Stimulated activated CD4-positive, alpha-beta T cell treated with anti-CD3 and anti-CD28 coated beads, TNF-alpha, amount 100 ng/mL, for 1 hour (primary cell): ENCODE measurements around the gene FADS3.

ENCODE experiments used
- DNase-seq, 3 donors: peaks; one replicate each; pipeline ENCODE4 v3.0.0-alpha.2; 2020; ENCODE audit warnings: low read depth in 3 of 3, low spot score in 1 of 3

Gene FADS3

DNA sequence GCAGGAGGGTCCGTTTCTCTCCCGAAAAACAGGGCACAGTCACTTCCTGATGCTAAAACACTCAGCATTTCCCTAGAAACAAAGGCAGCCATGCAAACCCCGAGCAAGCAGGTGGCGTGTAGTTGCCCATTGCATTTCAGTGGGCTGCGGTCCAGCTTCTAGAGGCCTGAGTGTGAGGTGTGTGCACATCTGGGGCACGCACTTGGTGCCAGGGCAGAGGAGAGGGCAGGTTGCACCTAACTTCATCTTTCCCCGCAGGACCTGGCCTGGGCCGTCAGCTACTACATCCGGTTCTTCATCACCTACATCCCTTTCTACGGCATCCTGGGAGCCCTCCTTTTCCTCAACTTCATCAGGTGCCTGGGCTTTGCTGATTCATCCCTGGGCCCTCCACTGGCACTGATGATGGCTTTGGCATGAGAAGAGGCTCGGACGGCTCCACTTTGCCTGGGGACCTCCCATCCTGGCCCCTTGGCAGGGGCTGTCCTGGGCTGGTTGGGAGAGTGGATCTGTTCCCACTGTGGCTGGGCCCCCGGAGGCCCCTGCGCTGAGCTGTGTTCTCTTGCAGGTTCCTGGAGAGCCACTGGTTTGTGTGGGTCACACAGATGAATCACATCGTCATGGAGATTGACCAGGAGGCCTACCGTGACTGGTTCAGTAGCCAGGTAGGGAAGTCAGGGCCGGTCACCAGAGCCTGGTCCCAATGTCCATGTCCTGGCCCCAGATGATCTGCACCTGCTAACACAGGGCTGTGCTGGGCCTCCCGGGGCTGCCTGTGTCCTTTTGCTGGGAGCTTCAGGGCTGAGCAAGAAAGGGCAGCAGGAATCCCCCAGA is 28.4 kb downstream of the FADS3 start:
- DNase-seq = no peak

DNA sequence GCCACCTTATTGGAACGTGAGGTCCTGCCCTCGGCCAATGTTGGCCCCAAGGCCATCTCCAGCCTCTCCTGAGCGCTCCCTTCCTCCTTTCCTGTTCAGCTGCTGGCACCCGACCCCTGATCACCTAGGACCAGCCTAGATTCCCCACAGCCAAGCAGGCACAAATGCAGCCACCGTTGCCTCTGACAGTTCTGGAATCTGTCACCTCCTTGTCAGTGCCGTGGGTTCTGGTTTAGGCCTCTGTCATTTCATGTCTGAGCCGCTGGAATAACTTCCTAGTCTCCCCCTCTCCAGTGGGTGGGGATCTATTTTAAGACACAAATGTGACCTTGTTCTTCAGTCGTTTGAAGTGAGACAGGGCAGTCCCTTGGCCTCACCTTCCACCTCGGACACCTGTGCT is 29.7 kb downstream of the FADS3 start:
- no peak for DNase-seq

DNA sequence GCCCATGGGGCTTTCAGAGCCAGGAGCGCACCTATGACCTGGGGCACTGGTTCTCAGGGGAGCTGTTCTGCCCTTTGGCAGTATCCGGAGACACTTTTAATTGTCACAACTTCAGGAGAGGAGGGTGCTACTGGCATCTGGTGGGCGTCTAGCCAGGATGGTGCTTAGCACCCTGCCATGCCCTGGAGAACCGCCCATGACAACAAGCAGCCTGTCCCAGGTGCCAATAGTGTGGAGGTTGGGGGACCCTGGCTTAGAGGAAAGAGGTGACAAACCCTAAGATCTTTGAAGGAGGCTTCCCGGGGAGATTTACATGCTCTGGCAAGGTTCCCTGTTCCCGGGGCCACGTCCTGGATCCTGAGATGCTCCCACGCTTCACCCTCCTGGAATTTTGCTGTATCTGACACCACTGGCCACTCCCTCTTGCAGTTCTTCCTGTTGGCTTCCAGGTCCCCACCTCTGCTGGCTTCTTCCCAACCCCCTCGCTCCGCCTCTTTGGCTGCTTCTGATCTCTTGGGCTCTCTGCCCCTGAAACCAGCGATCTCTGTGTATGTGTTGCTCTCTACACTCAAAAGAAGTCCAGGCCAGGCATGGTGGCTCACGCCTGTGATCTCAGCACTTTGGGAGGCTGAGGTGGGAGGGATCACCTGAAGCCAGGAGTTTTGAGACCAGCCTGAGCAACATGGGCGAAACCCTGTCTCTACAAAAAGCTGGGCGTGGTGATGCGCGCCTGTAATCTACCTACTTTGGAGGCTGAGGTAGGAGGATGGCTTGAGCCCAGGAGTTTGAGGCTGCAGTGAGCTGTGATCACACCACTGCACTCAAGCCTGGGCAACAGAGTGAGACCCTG is 31.1 kb downstream of the FADS3 start:
- DNase-seq = no peak

DNA sequence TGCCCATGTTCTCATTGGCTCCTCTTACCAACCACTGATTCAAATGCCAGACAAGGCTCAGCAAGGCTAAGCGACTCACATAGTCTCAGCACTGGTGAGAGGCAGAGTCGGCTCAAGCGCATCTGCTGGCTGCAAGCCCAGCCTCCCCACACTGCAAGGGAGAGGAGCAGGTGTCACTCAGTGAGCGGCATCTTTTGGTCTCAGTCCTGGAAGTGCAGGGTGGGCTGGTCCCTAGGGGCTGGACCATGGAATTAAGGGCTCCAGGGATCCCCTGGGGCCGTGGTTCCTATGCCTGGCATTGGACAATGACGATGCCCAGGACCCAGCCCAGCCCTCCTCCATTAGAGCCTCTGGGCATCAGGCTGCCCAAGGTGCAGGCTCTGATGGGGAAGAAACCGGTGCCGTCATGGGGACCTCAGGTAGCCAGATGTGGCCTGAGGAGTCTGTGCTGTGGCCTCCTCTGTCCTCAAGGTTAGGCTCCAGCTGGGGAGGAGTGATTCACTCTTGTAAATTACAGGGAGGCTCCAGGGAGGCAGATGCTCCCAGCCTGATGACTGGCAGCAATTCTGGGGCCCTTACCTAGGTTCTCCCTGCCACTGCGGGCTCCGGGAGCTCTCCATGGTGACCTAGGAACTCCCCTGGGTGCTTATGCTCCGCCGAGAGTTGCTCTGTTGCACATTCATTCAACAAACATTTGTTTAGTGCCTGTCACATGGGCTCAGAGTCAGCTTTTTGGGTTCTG is 35.2 kb downstream of the FADS3 start:
- no peak for DNase-seq

DNA sequence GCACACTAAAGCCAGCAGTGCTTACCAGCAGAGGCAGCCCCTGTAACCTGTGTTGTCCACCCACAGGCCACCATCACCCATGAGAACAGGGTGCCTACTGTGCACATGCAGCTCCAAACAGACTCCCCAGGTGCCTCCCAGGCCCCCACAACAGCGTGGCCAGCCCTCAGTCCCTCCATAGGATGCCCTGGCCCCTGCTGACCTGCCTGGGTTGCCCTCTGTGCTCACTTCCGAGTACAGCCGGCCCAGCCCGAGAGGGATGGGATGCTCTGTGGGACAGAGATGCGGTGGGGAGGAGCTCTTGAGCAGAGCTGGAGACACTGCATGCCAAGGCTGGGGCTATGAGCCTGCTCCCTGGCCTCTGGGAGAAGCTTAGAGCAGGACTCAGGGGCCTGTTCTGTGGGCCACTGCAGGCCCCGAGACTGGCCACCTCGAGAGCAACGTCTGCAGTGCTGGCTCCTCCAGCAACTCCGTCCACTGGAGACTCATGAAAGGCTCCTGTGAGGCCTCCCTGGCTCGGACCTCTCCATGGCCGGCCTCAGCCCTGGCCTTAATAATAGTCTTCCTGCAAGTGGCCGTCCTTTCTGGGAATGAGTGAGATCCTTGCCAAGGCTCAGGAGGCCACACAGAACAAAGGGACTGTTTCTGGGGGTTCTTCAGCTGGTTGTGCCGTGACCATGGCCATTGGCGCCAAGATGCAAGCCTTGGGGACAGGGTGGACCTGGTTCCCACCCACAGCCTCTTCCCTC is 36.2 kb downstream of the FADS3 start:
- DNase-seq = no peak

DNA sequence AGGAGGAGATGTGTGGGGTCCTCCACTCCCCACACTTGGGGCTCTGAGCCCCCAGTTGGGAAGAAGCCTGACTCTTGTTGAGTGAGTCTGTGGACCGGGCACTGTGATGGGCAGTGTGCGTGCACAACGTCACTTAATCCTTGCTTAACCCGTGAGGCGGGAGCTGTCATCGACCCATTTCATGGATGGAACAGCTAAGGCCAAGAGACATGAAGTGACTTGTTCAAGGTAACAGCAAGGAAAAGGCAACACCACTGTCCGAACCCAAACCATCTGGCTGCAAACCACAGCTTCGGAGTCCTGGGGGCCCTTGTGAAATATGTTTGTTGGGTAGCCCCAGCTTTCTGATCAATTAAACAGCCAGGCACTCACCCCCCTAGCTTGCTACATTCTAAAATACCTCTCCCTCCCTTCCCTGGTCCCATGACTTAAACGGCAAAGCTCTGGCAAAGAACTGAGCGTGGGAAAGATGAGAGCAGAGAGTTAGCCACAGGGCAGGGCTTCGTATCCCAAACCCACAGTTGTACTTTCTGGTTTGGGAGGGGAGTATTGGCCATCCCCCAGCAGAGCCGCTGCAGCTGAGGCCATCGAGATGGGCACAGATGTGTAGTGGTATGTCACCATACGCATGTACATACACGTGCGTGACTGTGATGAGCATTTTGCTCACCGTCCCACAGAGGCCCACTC is 37.0 kb downstream of the FADS3 start:
- no peak for DNase-seq

DNA sequence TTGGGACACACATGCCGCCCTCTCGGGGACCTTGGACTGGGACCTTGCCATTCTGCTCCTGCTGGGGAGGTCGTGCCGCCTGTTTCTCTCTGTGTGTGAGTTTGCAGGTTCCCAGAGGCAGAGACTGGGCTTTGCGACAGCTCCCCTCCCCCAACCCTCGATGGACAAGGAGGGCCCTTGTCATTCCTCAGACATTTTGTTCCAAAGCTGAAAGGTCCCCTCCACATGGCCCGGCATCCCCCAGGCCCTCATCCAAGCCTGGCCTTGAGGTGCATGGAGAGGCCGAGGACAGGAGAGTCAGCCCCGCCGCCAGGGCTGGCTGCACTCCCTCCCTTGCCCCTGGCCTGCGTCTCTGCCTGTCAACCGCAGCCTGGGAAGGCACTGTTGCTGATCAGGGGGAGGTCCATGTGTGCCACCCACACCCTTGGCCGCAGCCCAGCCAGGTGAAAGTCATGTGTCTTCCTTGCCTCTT is 37.6 kb downstream of the FADS3 start:
- no peak for DNase-seq

DNA sequence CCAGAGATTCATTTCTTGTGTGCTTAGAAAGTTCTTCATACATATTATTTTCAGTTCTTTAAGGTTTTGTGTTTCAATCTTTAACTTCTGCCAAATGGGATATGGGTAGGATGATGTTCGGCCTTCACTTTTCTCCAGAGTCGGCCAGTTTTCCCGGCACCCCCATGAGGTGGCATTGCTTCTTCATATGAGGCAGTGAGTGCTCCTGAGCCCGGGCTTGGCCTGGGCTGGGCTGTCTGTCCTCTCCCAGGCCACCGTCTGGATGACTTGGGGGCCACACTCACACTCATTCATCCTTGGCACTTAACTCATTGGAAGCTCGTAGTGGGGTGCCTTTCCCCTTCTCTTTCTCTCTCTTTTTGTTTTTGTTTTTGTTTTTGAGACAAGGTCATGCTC is 39.4 kb downstream of the FADS3 start:
- no peak for DNase-seq

DNA sequence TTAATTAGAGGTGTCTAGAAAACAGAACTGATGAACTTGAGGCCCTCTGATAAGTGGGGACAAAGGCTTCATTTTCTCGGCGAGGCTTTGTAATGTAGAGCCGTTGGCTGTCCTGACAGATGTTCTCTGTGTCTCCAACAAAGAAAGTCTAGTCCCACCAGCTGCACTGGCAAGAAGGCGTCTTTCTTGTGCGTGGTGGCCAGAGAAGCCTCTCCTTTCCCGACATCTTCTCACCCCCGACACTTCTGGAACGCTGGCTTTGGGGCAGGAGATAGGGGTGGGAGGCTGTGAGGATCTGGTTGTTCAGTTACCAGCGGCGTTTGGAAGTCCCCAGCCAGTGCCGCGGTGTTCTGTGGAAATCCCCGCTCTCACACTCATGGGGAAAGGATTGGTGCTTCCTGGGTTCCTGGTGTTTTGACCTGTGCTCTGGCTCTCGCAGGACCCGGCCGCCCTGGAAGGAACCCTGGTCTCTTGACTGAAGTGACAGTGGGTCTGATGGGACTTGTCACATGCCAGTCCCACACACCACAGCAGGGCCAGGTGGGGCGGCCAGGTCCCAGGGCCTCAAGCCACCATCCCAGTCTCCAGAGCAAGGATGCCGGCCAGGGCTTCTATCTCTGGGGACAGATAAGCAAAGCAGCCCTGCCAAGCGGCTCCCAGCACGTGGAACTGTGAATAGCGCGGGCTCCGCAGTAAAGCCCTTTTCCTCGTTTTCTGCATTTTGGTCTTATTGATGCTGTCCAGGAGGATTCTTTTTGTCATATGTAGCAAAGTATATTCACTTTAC is 40.0 kb downstream of the FADS3 start:
- no peak for DNase-seq

DNA sequence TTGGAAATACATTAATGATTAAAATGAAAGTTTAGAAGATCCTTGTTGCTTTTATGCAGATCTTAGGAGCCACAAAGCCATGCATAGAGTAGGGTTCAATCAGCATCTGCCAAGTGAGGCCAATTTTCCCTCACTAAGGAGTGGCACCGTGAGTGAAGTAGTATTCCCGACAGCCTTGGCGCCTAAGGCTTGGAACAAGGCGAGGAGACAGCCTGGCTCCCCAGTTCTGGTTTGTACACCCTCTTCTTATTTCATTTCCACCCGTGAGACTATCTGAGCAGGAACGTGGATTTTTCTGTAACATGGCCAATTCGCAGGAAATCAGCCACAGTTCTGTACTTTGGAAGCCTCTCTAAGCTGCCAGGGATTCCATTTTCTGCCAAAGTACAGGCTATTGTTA is 40.7 kb downstream of the FADS3 start:
- no peak for DNase-seq

DNA sequence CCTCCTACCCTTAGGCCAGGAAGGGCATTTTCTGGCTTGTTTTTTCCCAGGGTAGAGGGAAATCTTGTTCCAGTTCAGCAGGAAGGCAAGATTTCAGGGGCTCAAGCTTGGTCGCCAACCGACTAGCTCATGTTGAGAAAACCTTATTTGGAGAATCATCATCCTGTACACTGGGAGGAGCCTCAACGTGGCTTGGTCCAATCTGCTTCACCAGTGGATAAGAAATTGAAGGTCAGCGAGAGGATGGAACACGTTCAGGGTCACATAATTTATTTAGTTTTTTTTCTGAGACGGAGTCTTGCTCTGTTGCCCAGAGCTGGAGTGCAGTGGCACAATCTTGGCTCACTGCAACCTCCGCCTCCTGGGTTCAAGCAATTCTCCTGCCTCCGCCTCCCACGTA is 42.7 kb downstream of the FADS3 start:
- DNase-seq = no peak

DNA sequence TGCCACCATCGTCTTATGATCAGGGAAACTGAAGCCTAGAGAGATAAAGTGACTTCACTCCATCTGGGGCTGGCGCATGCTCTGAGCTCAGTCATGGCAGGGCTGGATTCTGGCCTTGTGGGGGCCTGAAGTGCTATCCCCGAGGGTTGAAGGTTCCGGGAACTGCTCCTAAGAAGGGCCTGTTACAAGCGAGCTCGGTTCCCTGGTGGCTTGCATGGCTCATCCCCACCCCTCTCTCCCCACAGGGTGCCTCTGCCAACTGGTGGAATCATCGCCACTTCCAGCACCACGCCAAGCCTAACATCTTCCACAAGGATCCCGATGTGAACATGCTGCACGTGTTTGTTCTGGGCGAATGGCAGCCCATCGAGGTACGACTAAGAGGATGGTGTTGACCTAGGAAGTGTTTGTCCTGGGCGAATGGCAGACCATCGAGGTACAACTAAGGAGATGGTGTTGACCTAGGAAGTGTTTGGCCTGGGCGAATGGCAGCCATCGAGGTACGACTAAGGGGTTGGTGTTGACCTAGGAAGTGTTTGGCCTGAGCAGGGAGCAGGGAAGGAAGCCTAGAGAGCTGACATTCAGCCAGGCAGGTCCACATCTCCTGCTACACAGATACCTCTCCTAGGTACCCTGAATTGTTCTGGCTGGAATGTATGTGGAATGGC is 43.3 kb downstream of the FADS3 start:
- no peak for DNase-seq

DNA sequence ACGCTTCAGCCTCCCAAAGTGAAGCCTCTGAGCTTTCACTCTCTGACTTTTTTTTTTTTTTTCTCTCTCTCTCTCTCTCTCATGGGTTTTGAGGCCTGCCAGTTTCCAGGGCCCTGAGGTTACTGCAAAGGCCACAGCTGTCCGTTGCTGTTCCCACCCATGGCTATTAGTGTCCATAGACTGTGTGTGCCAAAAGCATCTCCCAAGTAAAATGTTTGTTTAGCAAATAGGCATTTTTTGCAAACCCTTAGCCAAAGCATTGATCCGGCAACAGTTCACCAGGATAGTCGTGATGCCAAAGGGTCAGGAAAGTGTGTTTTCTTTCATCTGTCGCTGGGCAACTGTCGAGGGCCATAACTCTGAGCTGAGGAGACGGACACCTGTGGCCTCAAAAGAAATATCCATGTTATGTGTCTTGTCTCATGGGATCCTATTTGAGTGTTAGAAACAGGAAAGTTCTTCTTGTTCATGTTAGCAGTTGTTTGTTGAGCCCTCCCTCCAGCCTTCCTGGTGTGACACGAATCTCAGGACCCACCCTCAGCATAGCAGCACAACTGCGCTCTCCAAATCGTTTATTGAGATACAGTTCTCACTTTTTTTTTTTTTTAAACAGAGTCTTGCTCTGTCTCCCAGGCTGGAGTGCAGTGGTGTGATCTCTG is 44.9 kb downstream of the FADS3 start:
- no peak for DNase-seq

DNA sequence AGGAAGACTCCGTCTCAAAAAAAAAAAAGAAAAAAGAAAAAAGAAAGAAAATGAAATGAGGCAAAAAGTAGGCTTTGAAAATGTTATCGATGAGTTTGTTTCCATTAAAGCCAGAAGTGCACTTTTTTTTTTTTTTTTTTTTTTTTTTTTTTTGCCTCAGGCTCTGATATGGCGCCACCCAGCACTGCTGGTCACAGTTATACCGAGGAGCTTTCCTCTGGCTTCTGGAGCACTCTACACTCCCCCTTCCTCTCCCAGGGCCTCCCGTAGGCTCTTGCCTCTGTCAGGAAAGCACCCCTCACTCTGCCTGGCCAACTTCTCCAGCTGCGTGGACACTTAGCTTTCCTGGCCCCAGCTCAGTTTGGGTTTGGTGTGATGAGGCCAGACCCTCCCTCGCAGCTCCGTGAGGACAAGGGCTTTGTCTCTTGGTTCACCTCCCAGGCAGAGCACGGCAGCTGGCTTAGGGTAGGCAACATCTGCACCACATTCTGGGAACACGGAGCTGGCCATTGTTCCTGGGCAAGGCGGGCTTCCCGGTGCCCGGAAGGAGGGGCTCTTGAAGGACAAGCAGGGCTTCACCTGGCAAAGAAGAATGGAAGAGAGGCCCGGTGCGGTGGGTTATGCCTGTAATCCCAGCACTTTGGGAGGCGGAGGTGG is 46.3 kb downstream of the FADS3 start:
- no peak for DNase-seq

DNA sequence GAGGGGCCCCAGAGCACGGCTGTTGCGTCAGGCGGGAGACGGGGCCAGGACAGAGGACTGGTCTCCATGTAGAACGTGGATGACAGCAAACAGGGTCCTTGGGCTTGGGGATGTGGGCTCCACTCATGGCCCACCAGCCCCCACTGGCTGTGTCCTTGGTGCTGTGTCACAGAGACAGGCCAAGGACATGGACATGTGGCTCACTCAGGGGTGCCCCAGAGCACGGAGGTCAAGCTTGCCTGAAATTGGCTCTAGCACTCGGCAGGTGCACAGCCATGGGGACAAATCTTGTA is 48.9 kb downstream of the FADS3 start:
- no peak for DNase-seq

DNA sequence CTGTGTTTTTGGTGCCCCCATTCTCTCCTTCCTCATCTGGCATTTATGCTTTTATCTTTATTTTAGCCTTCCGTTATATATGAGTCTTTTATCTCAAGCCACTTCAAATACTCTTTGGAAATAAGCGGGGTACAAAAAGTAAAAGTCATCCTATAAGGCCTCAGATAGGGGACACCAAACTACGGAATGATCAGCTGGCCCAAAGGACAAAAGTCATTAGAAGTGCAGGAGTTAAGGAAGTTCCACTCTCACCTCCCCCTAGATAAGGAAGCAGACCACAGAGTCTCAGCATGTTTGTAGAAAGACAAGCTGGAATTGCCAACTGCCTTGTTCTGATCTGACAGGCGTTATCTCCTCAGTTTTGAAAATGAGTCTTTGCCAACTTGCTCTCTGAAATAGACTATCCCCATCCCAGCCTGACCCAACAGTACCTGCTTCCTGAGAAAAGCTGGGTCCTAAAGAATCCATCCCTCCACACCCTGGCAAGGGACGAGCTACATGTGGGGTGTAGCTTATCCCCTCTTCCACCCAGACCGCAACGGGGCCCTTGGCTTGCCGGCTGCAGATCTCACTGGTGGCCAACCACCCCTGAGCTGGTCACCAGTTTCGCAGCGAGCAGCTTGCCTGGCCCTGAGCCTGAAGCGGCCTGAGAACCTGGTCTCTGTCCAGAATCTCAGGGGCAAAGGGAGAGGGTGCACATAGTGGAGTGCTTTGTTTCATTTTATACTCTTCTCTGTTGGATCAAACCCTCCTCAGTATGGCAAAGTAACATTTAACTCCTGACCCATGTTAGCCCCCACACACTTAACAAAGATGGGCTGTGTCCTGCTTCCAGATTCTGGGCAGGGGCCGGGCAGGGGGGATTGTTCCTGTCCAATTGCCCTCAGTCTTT is 49.5 kb downstream of the FADS3 start:
- DNase-seq = no peak

DNA sequence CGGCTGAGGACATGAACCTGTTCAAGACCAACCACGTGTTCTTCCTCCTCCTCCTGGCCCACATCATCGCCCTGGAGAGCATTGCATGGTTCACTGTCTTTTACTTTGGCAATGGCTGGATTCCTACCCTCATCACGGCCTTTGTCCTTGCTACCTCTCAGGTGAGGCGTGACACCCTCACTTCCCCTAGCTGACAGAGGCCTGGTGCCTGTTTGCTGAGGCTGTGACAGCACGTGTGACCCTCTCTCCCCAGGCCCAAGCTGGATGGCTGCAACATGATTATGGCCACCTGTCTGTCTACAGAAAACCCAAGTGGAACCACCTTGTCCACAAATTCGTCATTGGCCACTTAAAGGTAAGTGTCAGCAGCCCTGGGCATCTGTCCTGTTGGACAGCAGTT is 51.0 kb downstream of the FADS3 start:
- no peak for DNase-seq
